Neural progenitor cell (in vitro differentiated cells): ENCODE results near the gene FRAS1. TPM values are rescaled to one million over a fixed set of nuclear protein-coding genes. Genes with fewer than 3 reads are reported as not detected.

Source experiments
- DNase-seq: peaks from one replicate; pipeline ENCODE4 v3.0.0-alpha.2; 2016; ENCODE audit warnings: low spot score
- H2AFZ ChIP-seq: fragments of 200-600 bp; sonication (generic); replicated peaks from 2 replicates; pipeline ENCODE4 v1.6.1; 2016; ENCODE audit warnings: antibody characterized with exemption
- H3F3A ChIP-seq: fragments of 200-600 bp; sonication (generic); 2 replicates; pipeline ENCODE4 v1.6.1; 2016; ENCODE audit warnings: antibody characterized with exemption, low read depth
- H3K27ac ChIP-seq: fragments of 200-600 bp; sonication (generic); 2 replicates; pipeline ENCODE4 v1.5.1; 2016; ENCODE audit warnings: mild to moderate bottlenecking
- H3K27me3 ChIP-seq: fragments of 200-600 bp; sonication (generic); 2 replicates; pipeline ENCODE4 v1.6.1; 2016; ENCODE audit warnings: mild to moderate bottlenecking, moderate library complexity
- H3K36me3 ChIP-seq: fragments of 200-600 bp; sonication (generic); 2 replicates; pipeline ENCODE4 v1.5.1; 2016
- H3K4me1 ChIP-seq: fragments of 200-600 bp; sonication (generic); 2 replicates; pipeline ENCODE4 v1.6.1; 2016; ENCODE audit warnings: mixed run types
- H3K4me2 ChIP-seq: fragments of 200-600 bp; sonication (generic); 2 replicates; pipeline ENCODE4 v1.6.1; 2016
- H3K4me3 ChIP-seq: fragments of 200-600 bp; sonication (generic); 2 replicates; pipeline ENCODE4 v1.5.1; 2016
- H3K79me2 ChIP-seq: fragments of 200-600 bp; sonication (generic); 2 replicates; pipeline ENCODE4 v1.6.1; 2016; ENCODE audit warnings: low read depth
- H3K9ac ChIP-seq: fragments of 200-600 bp; sonication (generic); 2 replicates; pipeline ENCODE4 v1.6.1; 2016
- H3K9me3 ChIP-seq: fragments of 200-600 bp; sonication (generic); 2 replicates; pipeline ENCODE4 v1.5.1; 2016; ENCODE audit warnings: low read depth
- H4K20me1 ChIP-seq: fragments of 200-600 bp; sonication (generic); 2 replicates; pipeline ENCODE4 v1.6.1; 2016; ENCODE audit warnings: low read depth
- H3K27ac Mint-ChIP-seq: 3 replicates; pipeline ENCODE4 v1.8.0; 2021; ENCODE audit warnings: mixed read lengths
- H3K27me3 Mint-ChIP-seq: 2 replicates; pipeline ENCODE4 v1.8.0; 2022; ENCODE audit warnings: low read depth, mild to moderate bottlenecking, inconsistent platforms, moderate library complexity, mixed read lengths; ENCODE audit not compliant: insufficient read depth
- H3K36me3 Mint-ChIP-seq: 3 replicates; pipeline ENCODE4 v1.8.0; 2021; ENCODE audit warnings: mixed read lengths
- H3K4me1 Mint-ChIP-seq: 3 replicates; pipeline ENCODE4 v1.8.0; 2021; ENCODE audit warnings: mixed read lengths
- H3K4me3 Mint-ChIP-seq: 3 replicates; pipeline ENCODE4 v1.8.0; 2021; ENCODE audit warnings: mild to moderate bottlenecking, moderate library complexity, mixed read lengths
- H3K9me3 Mint-ChIP-seq: 3 replicates; pipeline ENCODE4 v1.8.0; 2020; ENCODE audit warnings: mixed read lengths
- EZH2 ChIP-seq: fragments of 200-600 bp; sonication (generic); IDR thresholded peaks from 2 replicates; pipeline ENCODE4 v1.6.1; 2017; ENCODE audit warnings: antibody characterized with exemption, mild to moderate bottlenecking, moderate library complexity
- EZH2phosphoT487 ChIP-seq: fragments of 200-600 bp; sonication (generic); IDR thresholded peaks from 2 replicates; pipeline ENCODE4 v1.6.1; 2017; ENCODE audit warnings: antibody characterized with exemption
- total RNA-seq: library from RNA; depleted of rRNA; stranded (reverse); fragments of >200 nt; gene quantifications from 2 replicates; pipeline ENCODE4 v1.2.3, GENCODE V29; 2015; ENCODE audit warnings: low replicate concordance
- TF ChIP-seq, protein P1 (sequence below): fragments of 200-600 bp; sonication (generic); IDR thresholded peaks from 2 replicates; pipeline ENCODE4 v1.5.1; 2017; ENCODE audit warnings: antibody characterized with exemption, mild to moderate bottlenecking

FRAS1 gene
- total RNA-seq, 1 donor from 2014 or later = 21.3 TPM

DNA sequence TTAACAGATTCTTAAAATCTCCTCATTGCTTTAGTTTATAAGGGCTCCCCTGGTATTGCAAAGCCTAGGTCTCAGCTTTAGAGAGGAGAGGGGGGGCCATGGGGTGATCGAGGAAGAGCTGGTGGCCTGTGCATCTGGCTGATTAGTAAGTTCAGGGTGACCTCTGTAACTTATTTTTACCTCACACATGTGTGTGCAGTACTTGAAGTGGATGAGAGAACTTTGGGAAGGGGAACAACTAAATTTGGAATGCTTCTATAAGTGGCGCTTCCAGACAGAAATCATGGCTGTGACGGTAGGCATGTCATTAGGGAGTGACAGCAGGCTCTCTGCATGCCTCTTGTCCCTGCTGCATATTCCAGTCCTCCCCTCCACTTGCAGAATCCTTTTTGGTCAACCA is 41.9 kb downstream of the FRAS1 start:
- no peaks in the 10 kb centered on the region for H3K9me3 ChIP-seq
- H3F3A ChIP-seq = no peaks in the 10 kb centered on the region
- TF ChIP-seq EZH2 = no peak
- TF ChIP-seq, protein P1, sequence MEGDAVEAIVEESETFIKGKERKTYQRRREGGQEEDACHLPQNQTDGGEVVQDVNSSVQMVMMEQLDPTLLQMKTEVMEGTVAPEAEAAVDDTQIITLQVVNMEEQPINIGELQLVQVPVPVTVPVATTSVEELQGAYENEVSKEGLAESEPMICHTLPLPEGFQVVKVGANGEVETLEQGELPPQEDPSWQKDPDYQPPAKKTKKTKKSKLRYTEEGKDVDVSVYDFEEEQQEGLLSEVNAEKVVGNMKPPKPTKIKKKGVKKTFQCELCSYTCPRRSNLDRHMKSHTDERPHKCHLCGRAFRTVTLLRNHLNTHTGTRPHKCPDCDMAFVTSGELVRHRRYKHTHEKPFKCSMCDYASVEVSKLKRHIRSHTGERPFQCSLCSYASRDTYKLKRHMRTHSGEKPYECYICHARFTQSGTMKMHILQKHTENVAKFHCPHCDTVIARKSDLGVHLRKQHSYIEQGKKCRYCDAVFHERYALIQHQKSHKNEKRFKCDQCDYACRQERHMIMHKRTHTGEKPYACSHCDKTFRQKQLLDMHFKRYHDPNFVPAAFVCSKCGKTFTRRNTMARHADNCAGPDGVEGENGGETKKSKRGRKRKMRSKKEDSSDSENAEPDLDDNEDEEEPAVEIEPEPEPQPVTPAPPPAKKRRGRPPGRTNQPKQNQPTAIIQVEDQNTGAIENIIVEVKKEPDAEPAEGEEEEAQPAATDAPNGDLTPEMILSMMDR = no peak
- TF ChIP-seq EZH2phosphoT487 = no peak
- Mint-ChIP-seq H3K9me3 (peaks cover 18% of the 10 kb centered on the region), H3K36me3 (peaks cover 7% of the 10 kb centered on the region), H3K4me3 (no peak overlapping the region), H3K4me1 (no peaks in the 10 kb centered on the region), H3K27me3 (no peaks in the 10 kb centered on the region), H3K27ac (no peak overlapping the region)
- no peaks in the 10 kb centered on the region for H3K79me2 ChIP-seq
- H3K27ac ChIP-seq = no peak overlapping the region
- no peak overlapping the region for H2AFZ ChIP-seq
- H4K20me1 ChIP-seq = no peaks in the 10 kb centered on the region
- H3K4me2 ChIP-seq = no peak overlapping the region
- no peak overlapping the region for H3K4me3 ChIP-seq
- DNase-seq = no peak
- H3K9ac ChIP-seq = no peak overlapping the region
- no peaks in the 10 kb centered on the region for H3K4me1 ChIP-seq
- no peaks in the 10 kb centered on the region for H3K36me3 ChIP-seq
- no peaks in the 10 kb centered on the region for H3K27me3 ChIP-seq

DNA sequence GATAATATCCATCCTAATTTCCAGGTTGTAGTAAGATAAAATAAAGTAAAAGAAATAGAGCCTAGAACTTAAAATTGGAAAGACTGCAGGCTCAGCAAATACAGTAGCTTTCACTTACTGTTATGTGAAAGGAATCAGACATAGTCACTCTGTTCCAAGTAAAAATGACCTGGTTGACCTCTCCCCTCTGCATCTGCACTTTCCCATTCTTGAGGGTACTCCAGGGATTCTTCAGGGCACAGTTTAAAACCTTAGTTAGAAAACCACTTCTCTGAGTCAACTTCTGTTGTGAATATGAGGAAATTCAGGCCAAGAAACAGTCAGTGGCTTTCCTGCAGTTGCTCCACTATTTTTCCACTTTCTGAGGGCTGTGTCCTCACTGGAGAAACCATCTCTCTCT is 42.9 kb downstream of the FRAS1 start:
- Histone ChIP-seq H4K20me1 (no peaks in the 10 kb centered on the region), H3K36me3 (no peaks in the 10 kb centered on the region), H3K27me3 (no peaks in the 10 kb centered on the region), H3K9ac (no peak overlapping the region), H3F3A (no peaks in the 10 kb centered on the region), H2AFZ (no peak overlapping the region), H3K27ac (no peak overlapping the region), H3K79me2 (no peaks in the 10 kb centered on the region), H3K4me1 (no peaks in the 10 kb centered on the region), H3K4me2 (no peak overlapping the region), H3K9me3 (no peaks in the 10 kb centered on the region), H3K4me3 (no peak overlapping the region)
- TF ChIP-seq EZH2phosphoT487 (no peak), EZH2 (no peak)
- TF ChIP-seq, protein P1 = no peak
- H3K4me1 Mint-ChIP-seq = no peaks in the 10 kb centered on the region
- peaks cover 11% of the 10 kb centered on the region for H3K36me3 Mint-ChIP-seq
- H3K27ac Mint-ChIP-seq = peak overlapping the region; percentile 29
- no peaks in the 10 kb centered on the region for H3K27me3 Mint-ChIP-seq
- H3K4me3 Mint-ChIP-seq = no peak overlapping the region
- DNase-seq = no peak
- peaks cover 18% of the 10 kb centered on the region for H3K9me3 Mint-ChIP-seq

DNA sequence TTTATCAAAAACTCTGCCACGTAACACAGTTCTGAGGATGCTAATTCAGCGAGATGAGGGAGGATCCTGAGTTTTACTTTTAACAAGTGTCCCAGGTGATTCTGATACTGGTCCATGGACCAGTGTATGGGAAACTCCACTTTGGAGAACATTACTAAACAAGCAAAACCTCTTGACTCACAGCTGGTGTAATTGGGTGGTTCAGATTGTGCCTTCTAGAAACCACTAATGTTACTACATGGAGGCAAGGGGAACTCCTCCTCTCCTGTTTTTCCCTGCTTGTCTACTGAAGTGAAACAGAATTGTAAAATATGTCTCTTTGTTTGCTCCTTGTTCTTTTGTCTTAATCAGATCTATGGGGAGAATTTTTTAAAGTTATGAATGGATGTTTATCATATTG is 62.6 kb downstream of the FRAS1 start:
- Histone ChIP-seq H3K27me3 (no peaks in the 10 kb centered on the region), H3K4me3 (no peak overlapping the region), H3K4me2 (no peak overlapping the region), H2AFZ (no peak overlapping the region), H3F3A (no peaks in the 10 kb centered on the region), H3K79me2 (peaks cover 18% of the 10 kb centered on the region), H4K20me1 (no peaks in the 10 kb centered on the region), H3K9me3 (no peaks in the 10 kb centered on the region), H3K9ac (no peak overlapping the region), H3K27ac (no peak overlapping the region), H3K4me1 (no peaks in the 10 kb centered on the region), H3K36me3 (no peaks in the 10 kb centered on the region)
- DNase-seq = no peak
- no peaks in the 10 kb centered on the region for H3K4me1 Mint-ChIP-seq
- H3K36me3 Mint-ChIP-seq = no peaks in the 10 kb centered on the region
- H3K27me3 Mint-ChIP-seq = peaks cover 4% of the 10 kb centered on the region
- no peak for TF ChIP-seq EZH2
- TF ChIP-seq EZH2phosphoT487 = no peak
- TF ChIP-seq, protein P1 = no peak
- H3K9me3 Mint-ChIP-seq = peaks cover 19% of the 10 kb centered on the region
- no peak overlapping the region for H3K27ac Mint-ChIP-seq
- no peak overlapping the region for H3K4me3 Mint-ChIP-seq
